ENCODE data around the gene IPMK.
A peak's percentile ranks its signal among the peaks of the same experiment; 100 is the strongest.

IPMK gene

GRCh38 chr10:58267713-58268453 is at the start of gene IPMK:
IPMK (minus strand) TSS chr10:58267894; CDS start chr10:58267611, 283 bp downstream.
- Histone ChIP-seq H3K9ac (peak within 1 kb of the TSS; percentile 92 to 99 (median 97)), H3K36me3 (peaks cover 0 to 28% (median 7%) of the 10 kb centered on the region in 11 experiments; a peak in 7 of 22 replicates), H3K4me1 (peaks cover 18 to 40% (median 32%) of the 10 kb centered on the region in 10 experiments), H3K27ac (peak within 1 kb of the TSS; percentile 92 to 100 (median 96)), H4K20me1 (peaks cover 0 to 13% (median 0%) of the 10 kb centered on the region in 11 experiments; a peak in 8 of 22 replicates), H3K4me3 (peak within 1 kb of the TSS; percentile 72 to 97 (median 90)), H3K4me2 (peak within 1 kb of the TSS; percentile 87 to 96 (median 93)), H3K9me3 (replicated peaks in 1 of 11) (peaks cover 0 to 4% (median 0%) of the 10 kb centered on the region in 11 experiments; a peak in 1 of 22 replicates), H3K27me3 (no peaks in the 10 kb centered on the region)
- no peak for TF ChIP-seq Cebpa-rat (IDR thresholded peaks at IDR 0.05)

- Histone ChIP-seq H3K9ac (no peak overlapping the region), H4K20me1 (no peaks in the 10 kb centered on the region), H3K9me3 (replicated peaks in 1 of 11) (0 out of 22 replicates have a peak, but pooled peaks cover 0 to 3% (median 0%) of the 10 kb centered on the region in 11 experiments), H3K27me3 (no peaks in the 10 kb centered on the region), H3K36me3 (no peaks in the 10 kb centered on the region), H3K4me2 (no peak overlapping the region), H3K4me1 (peaks cover 0 to 11% (median 0%) of the 10 kb centered on the region in 10 experiments; a peak in 5 of 20 replicates), H3K4me3 (no peak overlapping the region), H3K27ac (no peak overlapping the region)
- no peak for TF ChIP-seq Cebpa-rat (IDR thresholded peaks at IDR 0.05)
Observed at GRCh38 chr10:58316874-58317273, 49.2 kb upstream of the IPMK start.

GRCh38 chr10:58311026-58311425 is 43.3 kb upstream of the IPMK start:
- no peaks in the 10 kb centered on the region for H3K4me1 ChIP-seq
- H4K20me1 ChIP-seq: no peaks in the 10 kb centered on the region
- H3K27ac ChIP-seq: no peak overlapping the region
- no peak overlapping the region for H3K4me2 ChIP-seq
- H3K9me3 ChIP-seq (replicated peaks in 1 of 11): 0 out of 22 replicates have a peak, but pooled peaks cover 0 to 3% (median 0%) of the 10 kb centered on the region in 11 experiments
- H3K9ac ChIP-seq: no peak overlapping the region
- H3K36me3 ChIP-seq: no peaks in the 10 kb centered on the region
- no peak overlapping the region for H3K4me3 ChIP-seq
- TF ChIP-seq Cebpa-rat (IDR thresholded peaks at IDR 0.05): no peak
- no peaks in the 10 kb centered on the region for H3K27me3 ChIP-seq

- TF ChIP-seq Cebpa-rat (IDR thresholded peaks at IDR 0.05): no peak
- Histone ChIP-seq H3K9me3 (replicated peaks in 1 of 11) (0 out of 22 replicates have a peak, but pooled peaks cover 0 to 2% (median 0%) of the 10 kb centered on the region in 11 experiments), H3K36me3 (no peaks in the 10 kb centered on the region), H3K4me2 (no peak overlapping the region), H3K4me3 (no peak overlapping the region), H3K27ac (no peak overlapping the region), H3K27me3 (no peaks in the 10 kb centered on the region), H4K20me1 (no peaks in the 10 kb centered on the region), H3K4me1 (no peaks in the 10 kb centered on the region; a peak in 1 of 20 replicates), H3K9ac (no peak overlapping the region)
Observed at GRCh38 chr10:58307676-58308075, 40.0 kb upstream of the IPMK start.

GRCh38 chr10:58305821-58306220 is 38.1 kb upstream of the IPMK start:
- Histone ChIP-seq H4K20me1 (no peaks in the 10 kb centered on the region), H3K4me2 (no peak overlapping the region), H3K4me3 (no peak overlapping the region), H3K4me1 (no peaks in the 10 kb centered on the region; a peak in 1 of 20 replicates), H3K27me3 (no peaks in the 10 kb centered on the region), H3K27ac (no peak overlapping the region), H3K9me3 (replicated peaks in 1 of 11) (no peaks in the 10 kb centered on the region), H3K36me3 (no peaks in the 10 kb centered on the region), H3K9ac (no peak overlapping the region)
- no peak for TF ChIP-seq Cebpa-rat (IDR thresholded peaks at IDR 0.05)

GRCh38 chr10:58304099-58304633 is 36.5 kb upstream of the IPMK start:
- Histone ChIP-seq H3K9me3 (replicated peaks in 1 of 11) (no peaks in the 10 kb centered on the region), H3K27me3 (no peaks in the 10 kb centered on the region), H3K4me1 (peaks cover 0 to 3% (median under 1%) of the 10 kb centered on the region in 10 experiments; a peak in 7 of 20 replicates), H3K27ac (no peak overlapping the region), H4K20me1 (no peaks in the 10 kb centered on the region), H3K9ac (no peak overlapping the region), H3K4me3 (no peak overlapping the region), H3K36me3 (no peaks in the 10 kb centered on the region), H3K4me2 (no peak overlapping the region)
- no peak for TF ChIP-seq Cebpa-rat (IDR thresholded peaks at IDR 0.05)

GRCh38 chr10:58302254-58302653 is 34.6 kb upstream of the IPMK start:
- Histone ChIP-seq H3K4me1 (peaks cover 0 to 6% (median 2%) of the 10 kb centered on the region in 10 experiments; a peak in 8 of 20 replicates), H3K4me2 (no peak overlapping the region), H3K36me3 (no peaks in the 10 kb centered on the region), H3K27me3 (no peaks in the 10 kb centered on the region), H3K9ac (no peak overlapping the region), H3K4me3 (no peak overlapping the region), H4K20me1 (no peaks in the 10 kb centered on the region), H3K9me3 (replicated peaks in 1 of 11) (no peaks in the 10 kb centered on the region), H3K27ac (no peak overlapping the region)
- TF ChIP-seq Cebpa-rat (IDR thresholded peaks at IDR 0.05): no peak

- Histone ChIP-seq H3K36me3 (no peaks in the 10 kb centered on the region), H3K27ac (no peak overlapping the region)
- TF ChIP-seq Cebpa-rat (IDR thresholded peaks at IDR 0.05): no peak
Observed at GRCh38 chr10:58300676-58301075, 33.0 kb upstream of the IPMK start.

GRCh38 chr10:58299580-58299979 is 31.9 kb upstream of the IPMK start:
- Histone ChIP-seq H3K27ac (no peak overlapping the region), H3K4me1 (peaks cover 0 to 6% (median 2%) of the 10 kb centered on the region in 10 experiments; a peak in 8 of 20 replicates), H3K9me3 (replicated peaks in 1 of 11) (peaks cover 0 to 6% (median 0%) of the 10 kb centered on the region in 11 experiments; a peak in 2 of 22 replicates), H4K20me1 (no peaks in the 10 kb centered on the region), H3K9ac (no peak overlapping the region), H3K36me3 (no peaks in the 10 kb centered on the region), H3K4me3 (no peak overlapping the region), H3K27me3 (no peaks in the 10 kb centered on the region), H3K4me2 (0 out of 22 replicates have a peak overlapping the region, but pooled peaks of 1 of the 11 experiments have one; percentile 11)
- no peak for TF ChIP-seq Cebpa-rat (IDR thresholded peaks at IDR 0.05)

More at GRCh38 chr10:58300676-58301075, 33.0 kb upstream of the IPMK start:
- Histone ChIP-seq H4K20me1 (no peaks in the 10 kb centered on the region), H3K27me3 (no peaks in the 10 kb centered on the region), H3K4me1 (peaks cover 0 to 6% (median 2%) of the 10 kb centered on the region in 10 experiments; a peak in 8 of 20 replicates), H3K9ac (no peak overlapping the region), H3K4me2 (no peak overlapping the region), H3K4me3 (no peak overlapping the region), H3K9me3 (replicated peaks in 1 of 11) (peaks cover 0 to 6% (median 0%) of the 10 kb centered on the region in 11 experiments; a peak in 2 of 22 replicates)

Measured in BLaER1 treated with 17β-estradiol and CSF1 and Interleukin-3, amounts not matched to agents 10 nM and 100 nM (cell line).